CD4-positive, alpha-beta T cell treated with Interferon gamma for 1 hour (primary cell): ENCODE results near the gene TNFRSF4.
"Not testable (repeated sequence)": the region's sequence is repeated elsewhere in the genome, so short reads cannot be mapped to it uniquely, and the experiment has no call there.

Experiments
- DNase-seq: peaks from one replicate; pipeline ENCODE4 v3.0.0-alpha.2; 2020

TNFRSF4 gene

DNA sequence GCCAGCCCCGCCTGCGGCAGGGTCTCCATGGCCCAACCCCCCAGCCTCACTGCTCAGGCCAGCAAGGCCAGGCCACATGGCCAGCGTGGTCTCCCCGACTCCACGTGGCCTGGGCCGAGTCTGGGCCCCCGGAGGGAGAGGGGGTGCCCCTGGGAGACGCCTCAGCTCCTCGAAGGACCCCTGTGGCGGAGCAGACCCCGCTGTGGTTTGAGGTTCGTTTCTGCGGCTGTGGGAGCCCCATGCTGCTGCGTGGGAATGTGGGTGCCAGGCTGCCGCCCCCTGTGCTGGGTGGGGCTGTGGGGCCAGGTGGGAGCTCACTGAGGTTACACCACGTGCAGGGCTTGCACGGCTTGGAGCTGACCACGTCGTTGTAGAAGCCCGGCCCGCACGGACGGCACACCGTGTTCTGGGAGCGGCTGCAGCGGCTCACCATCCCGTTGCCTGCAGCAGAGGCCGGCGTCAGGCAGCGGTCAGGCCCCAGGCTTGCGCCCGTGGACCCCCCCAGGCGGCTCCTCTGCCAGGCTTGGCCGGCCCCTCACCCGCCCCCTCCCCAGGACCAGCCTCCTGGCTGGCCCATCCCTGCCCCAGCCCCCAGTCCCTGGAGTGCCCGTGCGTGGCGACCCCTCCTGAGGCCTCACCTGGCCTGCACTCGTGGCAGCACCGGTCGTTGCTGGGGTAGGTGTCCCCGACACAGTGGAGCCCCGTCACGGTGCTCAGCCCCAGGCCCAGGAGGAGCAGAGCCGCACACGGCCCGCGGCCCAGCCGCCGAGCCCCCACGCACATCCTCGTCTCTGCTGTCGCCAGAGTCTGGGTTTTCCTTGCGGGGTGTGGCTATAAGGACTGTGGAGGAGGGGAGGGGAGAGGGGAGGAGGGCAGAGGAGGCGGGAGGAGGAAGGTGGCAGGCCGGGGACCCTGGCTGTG lies at the start of gene TNFRSF4:
Gene TNFRSF4 (minus strand): TSS at position 809 of the 921 bp plus-strand sequence. CDS start 26 bp downstream, at position 783.
- peak; percentile 32 for DNase-seq

DNA sequence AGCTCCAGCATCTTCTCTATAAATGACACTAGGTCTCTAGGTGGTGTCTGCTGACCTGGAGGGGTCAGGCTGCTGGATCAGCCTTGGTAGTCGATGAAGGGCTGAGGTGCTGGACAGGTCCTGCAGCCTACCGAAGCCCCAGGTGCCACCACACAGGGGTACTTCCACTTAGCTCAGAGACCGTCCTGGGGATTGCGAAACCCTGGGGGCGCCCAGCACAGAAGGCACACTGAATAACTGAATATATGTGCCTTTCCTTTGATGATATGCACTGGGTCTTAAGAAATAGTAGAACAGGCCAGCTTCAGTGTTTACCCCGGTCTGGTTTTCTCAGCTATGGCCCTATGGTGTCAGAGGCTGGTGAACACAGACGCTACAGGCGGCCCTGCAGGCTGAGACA lies 48.8 kb upstream of the TNFRSF4 start:
- DNase-seq: no peak

DNA sequence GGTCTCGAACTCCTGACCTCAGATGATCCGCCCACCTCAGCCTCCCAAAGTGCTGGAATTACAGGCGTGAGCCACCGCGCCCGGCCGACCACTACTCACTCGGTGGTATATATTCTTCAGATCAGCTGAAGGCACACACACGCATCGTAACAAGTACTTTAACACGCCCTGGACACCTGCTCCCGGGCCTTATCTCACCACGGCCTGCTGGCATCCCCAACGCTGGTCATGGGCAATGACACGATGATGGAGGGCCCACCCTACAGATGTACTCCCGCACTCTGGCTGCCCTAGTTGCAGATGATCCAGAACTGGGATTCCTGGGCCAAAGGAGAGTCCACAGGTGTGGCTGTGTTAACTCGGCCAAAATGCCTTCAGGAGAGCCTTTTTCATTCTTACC lies 48.1 kb upstream of the TNFRSF4 start:
- no peak for DNase-seq

DNA sequence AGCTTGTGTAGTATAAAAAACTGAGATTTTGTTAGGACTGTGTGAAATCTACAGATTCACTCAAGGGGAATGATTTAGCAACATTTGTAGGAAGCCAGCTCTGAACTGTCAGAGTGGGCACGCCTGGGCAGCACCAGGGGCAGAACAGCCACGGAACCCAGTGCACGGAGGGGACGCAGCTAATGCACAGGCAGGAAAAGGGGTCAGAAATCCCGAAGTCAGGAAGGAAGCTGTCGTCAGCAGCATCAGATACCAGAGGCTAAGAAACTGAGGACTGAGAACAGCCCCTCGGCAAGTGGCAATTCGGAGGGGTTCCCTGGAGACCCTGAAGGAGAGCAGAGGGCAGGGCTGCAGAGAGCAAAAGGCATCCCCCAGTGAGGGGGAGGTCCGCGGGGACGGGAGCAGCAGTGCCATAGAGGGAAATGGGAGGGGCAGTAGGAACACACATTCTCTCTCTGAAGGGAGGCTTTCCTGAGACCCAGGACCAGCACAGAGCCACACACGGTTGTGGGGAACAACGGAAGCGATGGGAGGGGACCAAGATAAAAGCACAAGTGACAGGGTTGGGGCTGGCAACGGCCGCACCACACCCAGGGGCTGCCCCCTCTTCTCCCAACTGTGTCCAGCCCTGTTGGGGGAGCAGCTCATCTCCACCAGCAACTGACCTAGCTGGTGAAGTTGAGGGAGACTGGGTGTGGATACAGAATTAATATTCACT lies 47.0 kb upstream of the TNFRSF4 start:
- DNase-seq: no peak

DNA sequence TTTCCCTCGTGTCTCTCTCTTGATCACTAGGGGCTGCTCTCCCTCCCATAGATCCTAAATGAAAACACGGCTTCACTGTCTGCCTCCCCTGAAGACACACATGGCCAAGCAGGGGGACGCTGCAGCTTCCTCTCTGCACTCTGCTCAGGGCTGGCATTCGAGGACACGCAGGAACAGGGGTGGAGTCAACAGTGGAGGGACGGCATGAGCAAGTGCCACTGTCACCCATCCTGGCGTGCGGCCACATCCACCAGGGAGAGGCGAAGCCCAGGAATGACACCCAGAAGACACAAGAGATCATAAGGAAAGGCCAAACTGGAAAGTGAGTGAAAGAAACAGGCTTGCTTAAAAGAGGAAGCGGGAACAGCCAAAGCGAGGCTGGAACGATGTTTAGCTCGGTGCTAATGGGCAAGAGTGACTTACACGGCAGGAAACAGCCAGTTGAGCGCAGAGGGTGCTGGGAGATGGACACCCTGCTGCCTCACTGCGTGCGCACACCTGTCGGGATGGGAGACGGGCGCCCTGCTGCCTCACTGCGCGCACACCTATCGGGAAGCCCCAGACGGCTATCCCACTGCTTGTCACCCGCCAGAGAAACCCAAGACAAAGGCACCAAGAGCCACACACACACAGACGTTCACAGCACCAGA lies 46.1 kb upstream of the TNFRSF4 start:
- DNase-seq: no peak

DNA sequence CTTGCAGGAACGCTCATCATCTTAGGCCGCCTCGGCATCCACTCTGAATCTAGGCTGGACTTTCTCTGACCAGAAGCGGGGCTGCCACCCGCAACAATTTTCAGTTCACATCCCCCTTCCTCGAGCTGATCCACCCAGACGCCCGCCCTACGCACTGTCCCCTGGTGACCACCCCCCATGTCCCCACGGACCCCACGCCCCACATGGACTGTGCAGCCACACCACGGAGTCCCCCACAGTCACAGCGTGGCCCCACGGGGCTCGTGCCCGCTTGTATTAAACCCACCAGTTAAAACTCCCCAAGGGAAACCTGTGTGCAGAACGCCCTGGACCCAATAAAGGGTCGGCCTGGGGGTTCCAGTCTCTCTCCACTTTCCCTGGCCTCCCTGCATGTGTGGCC lies 45.6 kb upstream of the TNFRSF4 start:
- DNase-seq: no peak

DNA sequence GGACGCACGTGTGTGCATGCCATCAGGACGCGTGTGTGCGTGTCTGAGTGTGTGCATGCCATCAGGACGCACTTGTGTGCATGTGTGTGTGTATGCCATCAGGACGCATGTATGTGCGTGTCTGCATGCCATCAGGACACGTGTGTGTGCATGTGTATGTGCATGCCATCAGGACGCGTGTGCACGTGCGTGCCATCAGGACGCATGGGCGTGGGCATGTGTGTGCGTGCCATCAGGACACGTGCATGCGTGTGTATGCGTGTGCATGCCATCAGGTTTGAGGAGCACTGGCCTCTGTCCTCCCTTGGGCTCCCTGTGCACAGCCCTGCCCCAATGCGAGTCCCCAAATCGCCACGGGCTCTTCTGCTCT lies 45.2 kb upstream of the TNFRSF4 start:
- DNase-seq: no peak

DNA sequence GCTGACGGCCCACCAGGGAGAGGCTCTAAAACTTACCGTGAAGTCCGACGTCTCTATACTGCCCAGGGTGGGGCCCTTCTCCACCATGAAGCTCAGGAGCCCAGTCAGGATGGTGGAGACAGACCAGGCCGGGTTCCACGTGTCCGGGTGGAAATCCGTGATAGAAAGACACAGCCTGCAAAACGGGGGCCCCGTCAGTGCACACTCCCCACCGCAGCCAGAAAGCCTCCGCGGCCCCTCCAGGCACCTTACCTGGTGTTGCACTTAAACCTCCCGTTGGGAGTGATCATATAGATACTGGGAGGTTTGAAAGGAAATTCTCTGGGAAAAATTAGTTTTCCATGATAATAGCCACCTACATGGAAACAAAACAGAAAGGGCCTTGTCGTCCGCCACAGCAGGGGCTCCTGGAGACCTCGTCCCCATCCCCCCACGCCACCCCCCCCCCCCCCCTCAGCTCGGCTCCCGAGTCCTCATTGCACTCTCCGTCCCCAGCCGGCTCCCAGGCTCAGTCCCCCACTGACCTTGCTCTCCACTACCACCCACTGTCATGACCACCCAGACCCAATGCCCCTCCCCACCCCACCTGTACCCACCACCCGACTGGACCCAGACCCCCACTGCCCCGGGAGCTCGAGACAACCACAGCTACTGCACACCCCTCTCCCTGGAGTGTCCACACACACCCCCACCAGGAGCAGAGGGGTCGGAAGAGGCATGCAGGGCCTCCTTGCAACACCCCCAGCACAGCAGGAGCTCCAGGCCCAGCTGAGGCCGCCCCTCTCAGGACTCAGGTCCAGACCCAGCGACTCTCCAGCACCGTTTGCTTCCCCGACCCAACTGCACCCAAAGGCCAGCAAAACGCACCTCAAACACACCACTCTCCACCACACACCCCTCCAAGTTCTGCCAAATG lies 43.3 kb upstream of the TNFRSF4 start:
- no peak for DNase-seq

DNA sequence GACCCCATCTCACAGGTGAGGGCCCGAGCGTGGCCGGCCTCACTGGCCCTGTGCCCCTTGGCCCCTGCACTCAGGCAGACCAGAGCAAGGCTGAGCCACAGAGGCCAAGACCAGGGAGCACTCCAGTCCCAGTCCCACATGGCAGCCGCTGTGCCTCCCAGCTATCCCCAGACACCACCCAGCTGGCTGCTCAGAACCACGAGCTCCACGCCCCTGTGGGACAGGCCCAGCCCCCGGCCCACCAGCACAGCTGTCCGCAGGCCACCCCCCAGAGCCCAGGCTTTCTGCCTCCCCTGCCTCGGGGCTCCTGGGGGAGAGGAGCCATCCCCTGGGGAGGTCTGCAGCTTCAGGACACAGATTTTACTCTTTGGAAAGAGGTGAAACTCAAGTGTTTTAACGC lies 41.7 kb upstream of the TNFRSF4 start:
- DNase-seq: no peak

DNA sequence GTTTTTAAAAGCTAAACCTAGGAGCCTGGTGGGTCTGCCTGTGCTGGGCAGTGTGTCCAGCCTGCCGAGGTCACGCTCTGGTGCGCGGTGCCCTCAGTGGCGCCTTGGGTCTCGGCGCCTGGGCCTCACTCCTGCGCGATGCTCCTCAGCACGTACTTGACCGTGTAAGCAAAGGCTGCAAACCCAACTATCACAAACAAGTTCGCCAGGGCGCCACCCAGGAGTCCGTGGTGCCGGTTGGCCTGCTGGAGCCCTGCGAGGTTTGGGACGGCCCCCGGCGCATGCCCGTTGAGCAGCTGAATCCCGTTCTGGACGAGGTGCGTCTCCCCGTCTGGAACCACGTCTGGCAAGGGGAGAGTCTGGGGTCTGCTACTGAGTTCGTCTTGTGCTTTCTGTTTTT lies 41.1 kb upstream of the TNFRSF4 start:
- no peak for DNase-seq

DNA sequence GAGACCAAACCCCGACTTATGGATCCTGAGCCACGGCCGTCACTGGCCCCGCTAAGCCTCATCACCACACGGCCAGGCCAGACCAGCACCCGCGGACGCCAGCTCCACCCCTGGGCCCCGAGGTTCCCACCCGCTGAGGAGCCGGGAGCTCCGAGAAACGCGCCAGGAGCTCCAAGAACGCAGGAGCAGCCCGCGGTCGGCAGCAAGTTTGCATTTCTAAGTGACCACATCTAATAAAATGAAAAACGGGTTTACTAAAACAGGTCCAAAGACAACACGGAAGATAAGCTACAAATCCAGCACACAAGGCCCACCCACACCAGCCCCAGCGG lies 40.7 kb upstream of the TNFRSF4 start:
- no peak for DNase-seq

DNA sequence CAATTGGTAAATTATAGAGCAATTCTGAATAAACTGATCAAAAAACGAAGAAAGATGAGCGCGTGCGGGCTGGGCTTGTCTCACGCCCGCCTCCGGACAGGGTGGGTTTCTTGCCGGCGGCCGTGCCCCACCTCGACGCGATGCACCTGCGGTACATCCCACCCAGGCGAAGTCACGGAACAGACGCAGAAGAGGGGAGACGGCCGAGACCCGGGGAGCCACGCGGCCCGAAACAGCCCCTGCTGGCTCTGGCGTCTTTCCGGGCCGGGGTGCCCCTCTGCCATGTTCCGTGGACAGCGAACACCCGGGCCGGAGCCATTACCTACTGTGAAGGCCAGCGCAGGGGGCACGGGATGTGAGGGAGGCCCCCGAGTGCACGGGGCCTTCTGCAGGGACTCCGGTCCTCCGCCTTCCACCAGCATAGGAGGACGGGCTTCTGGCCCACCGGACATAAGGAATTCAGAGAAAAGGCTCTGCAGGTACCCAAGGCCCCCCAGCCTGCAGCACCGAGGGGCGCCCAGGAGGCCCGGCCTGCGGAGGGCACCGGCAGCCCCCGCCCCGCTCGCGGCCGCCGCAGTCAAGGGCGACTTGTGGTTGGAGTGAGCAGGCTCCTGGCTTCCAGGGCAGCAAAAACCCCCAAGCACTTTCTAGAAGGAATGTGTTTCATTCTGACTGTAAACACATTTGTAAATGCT lies 40.2 kb upstream of the TNFRSF4 start:
- DNase-seq: no peak

DNA sequence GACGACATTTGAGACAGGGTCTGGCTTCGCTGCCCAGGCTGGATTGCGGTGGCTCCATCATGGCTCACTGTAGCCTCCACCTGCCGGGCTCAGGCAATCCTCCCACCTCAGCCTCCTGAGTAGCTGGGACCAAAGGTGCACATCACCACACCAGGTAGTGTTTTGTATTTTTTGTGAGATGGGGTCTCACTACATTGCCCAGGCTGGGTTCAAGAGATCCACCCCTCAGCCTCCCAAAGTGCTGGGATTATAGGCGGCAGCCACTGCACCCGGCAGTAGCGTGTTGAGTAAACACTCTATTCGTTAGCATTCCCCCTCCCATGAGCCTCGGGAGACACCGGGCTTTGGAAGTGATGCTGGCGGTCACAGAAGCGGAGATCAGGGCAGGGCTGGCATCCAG lies 39.4 kb upstream of the TNFRSF4 start:
- DNase-seq: no peak

DNA sequence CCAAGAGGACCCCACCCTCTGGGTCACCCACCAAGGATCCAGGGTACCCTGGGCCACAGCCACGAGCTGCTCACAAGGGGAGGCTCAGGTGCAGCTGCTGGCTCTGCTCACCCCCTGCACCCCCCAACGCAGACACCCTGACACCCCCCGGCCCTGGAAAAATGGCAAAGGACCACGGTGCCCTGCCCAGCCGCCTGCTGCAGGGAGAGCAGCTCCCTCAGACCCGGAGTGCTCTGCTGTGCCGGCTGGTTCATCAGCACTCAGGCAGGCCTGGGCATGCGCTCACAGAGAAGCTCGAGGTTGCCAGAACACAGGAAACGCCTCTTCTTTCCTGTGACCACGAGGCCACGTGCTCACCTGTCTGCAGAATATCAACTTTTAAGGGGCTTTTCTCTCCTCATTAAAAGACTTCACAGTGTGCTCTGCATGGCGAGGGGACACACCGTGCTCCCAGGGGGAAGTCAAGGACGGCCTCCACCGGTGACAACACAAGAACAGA lies 36.9 kb upstream of the TNFRSF4 start:
- DNase-seq: no peak

DNA sequence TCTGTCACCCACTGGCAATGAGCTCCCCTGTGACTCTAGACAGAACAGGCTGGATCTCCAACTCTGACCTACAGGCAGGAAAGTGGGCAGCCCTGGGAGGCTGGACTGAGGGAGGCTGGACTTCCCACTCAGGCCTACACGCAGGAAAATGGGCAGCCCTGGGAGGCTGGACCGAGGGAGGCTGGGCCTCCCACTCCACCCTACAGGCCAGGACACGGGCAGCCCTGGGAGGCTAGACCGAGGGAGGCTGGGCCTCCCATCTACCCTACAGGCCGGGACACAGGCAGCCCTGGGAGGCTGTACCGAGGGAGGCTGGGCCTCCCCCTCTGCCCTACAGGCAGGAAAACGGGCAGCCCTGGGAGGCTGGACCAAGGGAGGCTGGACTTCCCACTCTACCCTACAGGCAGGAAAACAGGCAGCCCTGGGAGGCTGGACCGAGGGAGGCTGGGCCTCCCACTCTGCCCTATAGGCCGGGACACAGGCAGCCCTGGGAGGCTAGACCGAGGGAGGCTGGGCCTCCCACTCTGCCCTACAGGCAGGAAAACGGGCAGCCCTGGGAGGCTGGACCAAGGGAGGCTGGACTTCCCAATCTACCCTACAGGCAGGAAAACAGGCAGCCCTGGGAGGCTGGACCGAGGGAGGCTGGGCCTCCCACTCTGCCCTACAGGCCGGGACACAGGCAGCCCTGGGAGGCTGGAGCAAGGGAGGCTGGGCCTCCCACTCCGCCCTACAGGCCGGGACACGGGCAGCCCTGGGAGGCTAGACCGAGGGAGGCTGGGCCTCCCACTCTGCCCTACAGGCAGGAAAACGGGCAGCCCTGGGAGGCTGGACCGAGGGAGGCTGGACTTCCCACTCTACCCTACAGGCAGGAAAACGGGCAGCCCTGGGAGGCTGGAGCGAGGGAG lies 34.3 kb upstream of the TNFRSF4 start:
- not testable (repeated sequence) for DNase-seq

DNA sequence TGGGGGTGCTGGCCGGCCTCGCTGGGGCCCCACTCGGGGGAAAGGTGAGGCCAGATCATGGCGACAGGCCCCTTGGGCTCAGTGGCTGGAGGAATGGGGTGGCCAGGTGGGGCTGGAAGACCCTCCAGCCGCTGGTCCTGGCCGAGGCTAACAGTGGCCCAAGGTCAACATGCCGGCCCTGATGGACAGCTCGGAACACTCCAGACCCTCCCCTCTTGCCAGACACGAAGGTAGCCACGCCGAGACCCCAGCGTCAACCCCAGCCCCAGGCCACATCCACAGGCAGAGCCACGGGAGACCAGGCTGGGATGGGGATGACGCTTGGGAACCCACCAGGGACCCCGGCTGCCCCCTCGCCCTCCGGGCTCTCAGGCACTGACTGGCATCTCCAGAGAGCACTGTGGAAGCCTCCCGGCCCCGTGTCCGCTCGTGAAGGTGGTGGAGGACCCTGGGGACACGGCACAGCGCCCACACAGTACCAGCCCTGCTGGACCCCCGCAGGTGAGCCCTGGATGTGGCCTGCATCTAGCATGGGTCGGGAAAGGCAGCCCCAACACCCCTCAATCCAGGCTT lies 33.5 kb upstream of the TNFRSF4 start:
- DNase-seq: no peak

DNA sequence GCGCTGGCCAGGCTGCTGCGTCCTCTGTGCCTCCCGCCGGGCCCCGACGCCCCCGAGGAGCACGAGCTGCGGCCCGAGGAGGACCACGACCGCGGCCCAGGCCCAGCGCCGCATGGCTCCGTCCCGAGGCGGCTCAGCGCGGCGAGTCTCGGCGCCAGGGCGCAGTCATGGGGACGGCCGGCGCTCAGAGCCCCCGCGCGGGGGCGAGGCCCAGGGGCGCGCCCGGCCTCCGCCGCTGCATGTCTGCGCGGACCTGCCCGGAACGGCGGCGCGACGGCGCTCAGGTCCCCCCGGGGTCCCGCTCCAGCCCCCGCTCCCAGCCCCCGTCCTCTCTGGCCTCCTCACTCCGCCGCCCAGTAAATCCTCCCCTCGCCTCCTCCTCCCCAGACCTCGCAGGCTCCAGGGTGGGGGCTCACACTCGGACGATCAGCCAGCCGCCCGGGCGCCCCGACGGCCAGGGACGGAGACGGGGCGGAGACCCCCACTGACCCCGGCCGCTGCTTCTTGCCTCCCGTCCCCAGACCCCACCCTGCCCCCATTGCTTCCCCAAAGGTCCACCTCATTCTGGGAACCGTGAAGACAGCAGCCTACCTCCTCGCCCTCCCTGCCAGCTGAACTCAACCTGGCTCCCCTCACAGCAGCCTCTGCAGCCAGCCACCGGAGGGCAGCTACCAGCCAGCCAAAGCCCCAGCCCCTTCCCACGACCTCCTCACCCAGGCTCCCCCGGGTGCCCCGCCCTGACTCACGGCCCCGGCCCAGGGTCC lies 32.8 kb upstream of the TNFRSF4 start, which contains the start of gene C1QTNF12:
Gene C1QTNF12 (minus strand): TSS at position 146 of the 764 bp plus-strand sequence. CDS start 32 bp downstream, at position 114.
- DNase-seq: no peak

DNA sequence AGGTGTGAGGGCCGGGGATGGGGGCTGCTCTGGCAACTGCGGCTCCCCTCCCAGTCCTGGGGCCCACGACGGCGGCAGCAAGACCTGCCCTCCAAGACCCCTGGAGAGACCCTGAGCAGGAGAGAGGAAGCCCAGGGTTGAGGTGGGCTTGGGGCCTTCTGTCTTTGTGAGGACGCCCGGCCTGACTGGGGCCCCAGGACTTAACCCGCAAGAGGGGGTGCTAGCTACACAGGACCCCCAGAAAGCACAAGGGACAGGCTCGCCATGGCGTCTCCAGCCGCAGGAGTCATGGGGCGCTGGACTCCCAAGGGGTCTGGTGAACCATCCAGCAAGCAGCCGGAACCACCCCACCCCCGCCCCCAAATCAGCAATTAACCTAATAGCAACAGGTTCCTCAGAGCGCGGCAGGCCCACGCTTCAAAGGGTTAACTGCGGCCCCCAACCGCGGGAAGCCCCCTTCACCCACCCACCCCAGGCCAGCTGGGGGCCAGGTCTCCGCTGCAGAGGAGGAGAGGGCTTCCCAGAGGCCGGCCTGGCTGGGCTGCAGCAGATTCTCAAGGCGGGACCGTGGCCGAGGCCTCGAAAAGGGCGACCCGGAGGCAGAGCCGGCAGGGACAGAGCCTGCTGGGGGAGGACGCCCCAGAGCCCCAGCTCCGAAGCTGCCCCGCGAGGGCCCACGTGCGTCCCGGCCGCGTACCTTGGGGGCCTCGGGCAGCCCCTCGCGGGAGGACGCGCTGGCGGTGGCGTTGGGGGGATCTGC lies 32.0 kb upstream of the TNFRSF4 start:
- DNase-seq: no peak
